OCI-LY3 (cell line): ENCODE results near the gene GOLPH3.

ENCODE experiments used
- H2AFZ ChIP-seq: fragments of 200-600, 300-600 bp; shearing (Covaris generic); 2 replicates; pipeline ENCODE4 v1.6.0; 2014; ENCODE audit warnings: antibody characterized with exemption, low read depth, low read length
- H3K27ac ChIP-seq: fragments of 200-600, 300-600 bp; sonication (generic); 2 replicates; pipeline ENCODE4 v1.5.1; 2014; ENCODE audit warnings: mild to moderate bottlenecking, low read length, moderate library complexity, mixed read lengths
- H3K27me3 ChIP-seq: fragments of 200-600, 300-600 bp; sonication (generic); 2 replicates; pipeline ENCODE4 v1.6.1; 2014; ENCODE audit warnings: low read depth, low read length, mixed read lengths
- H3K36me3 ChIP-seq: fragments of 200-600, 300-600 bp; sonication (generic); replicated peaks from 2 replicates; pipeline ENCODE3; 2014; ENCODE audit warnings: low read depth, low read length, mixed read lengths
- H3K4me1 ChIP-seq: fragments of 300-600, 200-600 bp; sonication (generic); 2 replicates; pipeline ENCODE4 v1.6.1; 2014; ENCODE audit warnings: low read length, mixed read lengths
- H3K4me2 ChIP-seq: fragments of 200-600, 300-600 bp; sonication (generic); 2 replicates; pipeline ENCODE4 v1.6.1; 2014; ENCODE audit warnings: low read length, mixed read lengths
- H3K4me3 ChIP-seq: fragments of 300-600, 200-600 bp; sonication (generic); 2 replicates; pipeline ENCODE4 v1.5.1; 2014; ENCODE audit warnings: antibody characterized with exemption, mild to moderate bottlenecking, low read length, moderate library complexity
- H3K79me2 ChIP-seq: fragments of 300-600, 200-600 bp; shearing (Covaris generic); 2 replicates; pipeline ENCODE4 v1.6.1; 2014; ENCODE audit warnings: mild to moderate bottlenecking, low read length, mixed read lengths
- H3K9ac ChIP-seq: fragments of 300-600, 200-600 bp; shearing (Covaris generic); 2 replicates; pipeline ENCODE4 v1.6.0; 2014; ENCODE audit warnings: mild to moderate bottlenecking, low read length, moderate library complexity
- H3K9me3 ChIP-seq: fragments of 200-600, 300-600 bp; shearing (Covaris generic); 2 replicates; pipeline ENCODE4 v1.6.1; 2014; ENCODE audit warnings: low read length, mixed read lengths; ENCODE audit not compliant: insufficient read depth
- H4K20me1 ChIP-seq: fragments of 200-600, 300-600 bp; sonication (generic); 2 replicates; pipeline ENCODE4 v1.6.1; 2016; ENCODE audit warnings: low read length, mixed read lengths; ENCODE audit not compliant: insufficient read depth
- EZH2phosphoT487 ChIP-seq: fragments of 200-600 bp; shearing (Covaris generic); IDR thresholded peaks from 2 replicates; pipeline ENCODE4 v1.6.1; 2018; ENCODE audit warnings: antibody characterized with exemption, mixed run types, low read depth
- TF ChIP-seq, protein P1 (sequence below): fragments of 200-600, 300-600 bp; sonication (generic); IDR thresholded peaks from 2 replicates; pipeline ENCODE4 v1.5.1; 2014; ENCODE audit warnings: antibody characterized with exemption, low read length, low read depth

Gene GOLPH3

DNA sequence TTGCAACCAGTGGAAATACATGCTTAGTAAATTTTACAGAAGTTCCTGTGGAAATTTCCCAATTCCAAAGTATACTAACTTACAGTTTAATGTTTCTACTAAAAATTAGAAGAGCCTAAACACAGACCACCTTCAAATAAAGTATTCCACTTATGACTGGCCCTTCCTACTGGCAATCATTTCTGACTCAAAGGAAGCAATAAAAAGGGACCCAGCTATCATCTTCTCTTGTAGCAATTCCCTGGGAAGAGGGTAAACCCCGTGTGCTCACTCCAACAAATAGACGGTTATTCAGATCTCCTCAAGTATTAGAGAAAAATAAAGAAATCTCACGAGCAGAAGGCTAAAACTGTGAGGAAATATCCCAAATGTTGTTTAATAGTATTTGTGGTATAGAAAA lies 43.3 kb downstream of the GOLPH3 start:
- TF ChIP-seq, protein P1, sequence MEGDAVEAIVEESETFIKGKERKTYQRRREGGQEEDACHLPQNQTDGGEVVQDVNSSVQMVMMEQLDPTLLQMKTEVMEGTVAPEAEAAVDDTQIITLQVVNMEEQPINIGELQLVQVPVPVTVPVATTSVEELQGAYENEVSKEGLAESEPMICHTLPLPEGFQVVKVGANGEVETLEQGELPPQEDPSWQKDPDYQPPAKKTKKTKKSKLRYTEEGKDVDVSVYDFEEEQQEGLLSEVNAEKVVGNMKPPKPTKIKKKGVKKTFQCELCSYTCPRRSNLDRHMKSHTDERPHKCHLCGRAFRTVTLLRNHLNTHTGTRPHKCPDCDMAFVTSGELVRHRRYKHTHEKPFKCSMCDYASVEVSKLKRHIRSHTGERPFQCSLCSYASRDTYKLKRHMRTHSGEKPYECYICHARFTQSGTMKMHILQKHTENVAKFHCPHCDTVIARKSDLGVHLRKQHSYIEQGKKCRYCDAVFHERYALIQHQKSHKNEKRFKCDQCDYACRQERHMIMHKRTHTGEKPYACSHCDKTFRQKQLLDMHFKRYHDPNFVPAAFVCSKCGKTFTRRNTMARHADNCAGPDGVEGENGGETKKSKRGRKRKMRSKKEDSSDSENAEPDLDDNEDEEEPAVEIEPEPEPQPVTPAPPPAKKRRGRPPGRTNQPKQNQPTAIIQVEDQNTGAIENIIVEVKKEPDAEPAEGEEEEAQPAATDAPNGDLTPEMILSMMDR: no peak
- no peak for TF ChIP-seq EZH2phosphoT487
- Histone ChIP-seq H3K27ac (no peak overlapping the region), H4K20me1 (peaks cover 43% of the 10 kb centered on the region), H3K9ac (no peak overlapping the region), H3K4me2 (no peak overlapping the region), H3K4me3 (no peak overlapping the region), H3K9me3 (no peaks in the 10 kb centered on the region), H3K79me2 (peaks cover 72% of the 10 kb centered on the region), H3K27me3 (no peaks in the 10 kb centered on the region), H3K36me3 (peaks cover 25% of the 10 kb centered on the region), H3K4me1 (no peaks in the 10 kb centered on the region), H2AFZ (no peak overlapping the region)

DNA sequence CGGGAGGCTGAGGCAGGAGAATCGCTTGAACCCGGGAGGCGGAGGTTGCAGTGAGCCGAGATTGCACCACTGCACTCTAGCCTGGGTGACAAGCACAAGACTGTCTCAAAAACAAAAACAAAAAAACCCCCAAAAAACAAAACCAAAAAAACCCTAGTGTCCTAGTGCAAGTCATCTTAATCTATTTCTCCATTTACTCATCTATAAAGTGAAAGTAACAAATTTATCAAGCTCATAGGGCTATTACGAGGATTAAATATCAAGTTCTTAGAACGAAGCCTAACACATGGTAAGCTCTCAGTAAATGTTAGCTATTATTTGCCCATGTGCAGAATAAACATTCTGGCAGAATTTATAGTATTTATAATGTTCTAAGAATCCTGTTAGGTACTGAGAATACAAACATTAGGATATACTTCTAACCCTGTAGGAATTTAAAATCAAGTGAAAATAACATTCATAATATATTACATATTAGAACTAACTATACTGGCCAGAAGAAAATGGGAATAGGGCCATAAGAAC lies 45.0 kb downstream of the GOLPH3 start:
- H3K9ac ChIP-seq: no peak overlapping the region
- TF ChIP-seq, protein P1: no peak
- TF ChIP-seq EZH2phosphoT487: no peak
- no peak overlapping the region for H2AFZ ChIP-seq
- no peak overlapping the region for H3K4me3 ChIP-seq
- peaks cover 38% of the 10 kb centered on the region for H4K20me1 ChIP-seq
- peaks cover 17% of the 10 kb centered on the region for H3K36me3 ChIP-seq
- no peak overlapping the region for H3K27ac ChIP-seq
- peaks cover 83% of the 10 kb centered on the region for H3K79me2 ChIP-seq
- H3K4me1 ChIP-seq: no peaks in the 10 kb centered on the region
- no peaks in the 10 kb centered on the region for H3K9me3 ChIP-seq
- no peak overlapping the region for H3K4me2 ChIP-seq
- H3K27me3 ChIP-seq: no peaks in the 10 kb centered on the region

DNA sequence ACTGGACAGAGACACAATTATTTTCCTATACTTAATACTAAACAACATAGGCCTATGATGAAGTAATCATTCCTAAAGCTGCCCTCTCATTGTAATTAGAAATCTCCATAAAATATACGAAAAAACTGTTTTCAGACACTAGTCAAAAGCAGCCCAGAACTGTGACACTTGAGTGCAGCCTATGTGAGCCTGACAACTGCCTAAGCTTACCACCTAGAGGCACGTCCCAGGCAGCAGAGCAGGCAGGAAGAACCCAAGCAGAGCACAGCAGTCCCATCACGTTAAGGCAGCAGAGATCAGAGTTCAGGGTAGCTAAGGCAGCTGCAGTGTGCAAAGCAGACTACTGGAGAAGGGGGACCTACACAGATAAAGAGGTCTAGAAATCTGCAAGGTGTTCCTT lies 46.4 kb downstream of the GOLPH3 start:
- no peak overlapping the region for H3K9ac ChIP-seq
- peaks cover 35% of the 10 kb centered on the region for H4K20me1 ChIP-seq
- H3K4me1 ChIP-seq: no peaks in the 10 kb centered on the region
- no peaks in the 10 kb centered on the region for H3K27me3 ChIP-seq
- peaks cover 78% of the 10 kb centered on the region for H3K79me2 ChIP-seq
- TF ChIP-seq, protein P1: no peak
- no peaks in the 10 kb centered on the region for H3K9me3 ChIP-seq
- no peak overlapping the region for H3K4me3 ChIP-seq
- H3K4me2 ChIP-seq: no peak overlapping the region
- no peak overlapping the region for H2AFZ ChIP-seq
- no peak overlapping the region for H3K27ac ChIP-seq
- H3K36me3 ChIP-seq: peaks cover 17% of the 10 kb centered on the region

DNA sequence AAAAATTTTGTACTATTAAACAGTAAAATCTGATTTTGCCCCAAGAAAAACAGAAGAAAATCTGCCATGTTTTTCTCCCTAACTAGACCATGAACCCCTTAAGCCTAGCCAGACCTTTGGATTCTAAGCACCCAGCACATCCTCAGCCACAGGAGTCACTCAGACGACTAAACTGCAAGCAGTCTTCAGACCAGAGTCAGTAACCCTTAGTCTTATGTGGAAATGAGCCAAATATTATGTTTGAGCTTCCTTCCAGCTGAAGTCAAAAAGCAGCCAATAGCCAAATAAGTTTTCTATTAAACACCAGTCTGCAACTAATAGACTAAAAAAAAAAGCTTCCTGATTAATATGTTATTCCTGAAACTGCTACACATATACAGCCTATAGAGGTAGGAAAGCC lies 47.4 kb downstream of the GOLPH3 start:
- peaks cover 76% of the 10 kb centered on the region for H3K79me2 ChIP-seq
- H3K36me3 ChIP-seq: peaks cover 17% of the 10 kb centered on the region
- no peaks in the 10 kb centered on the region for H3K27me3 ChIP-seq
- H3K4me3 ChIP-seq: no peak overlapping the region
- TF ChIP-seq, protein P1: no peak
- TF ChIP-seq EZH2phosphoT487: no peak
- no peak overlapping the region for H2AFZ ChIP-seq
- peaks cover 41% of the 10 kb centered on the region for H4K20me1 ChIP-seq
- no peaks in the 10 kb centered on the region for H3K9me3 ChIP-seq
- no peaks in the 10 kb centered on the region for H3K4me1 ChIP-seq
- no peak overlapping the region for H3K9ac ChIP-seq
- H3K4me2 ChIP-seq: no peak overlapping the region
- H3K27ac ChIP-seq: no peak overlapping the region
